Stimulated activated CD8-positive, alpha-beta memory T cell treated with anti-CD3 and anti-CD28 coated beads, Interleukin-15, amount 100 ng/mL, for 48 hours (primary cell): Measurements from ENCODE around the gene DNAH17.
A peak's percentile ranks its signal among the peaks of the same experiment; 100 is the strongest.

Source experiments
- DNase-seq, 2 donors: peaks; one replicate each; pipeline ENCODE4 v3.0.0-alpha.2; 2020; ENCODE audit warnings: low read depth in 2 of 2

The DNAH17 gene

DNA sequence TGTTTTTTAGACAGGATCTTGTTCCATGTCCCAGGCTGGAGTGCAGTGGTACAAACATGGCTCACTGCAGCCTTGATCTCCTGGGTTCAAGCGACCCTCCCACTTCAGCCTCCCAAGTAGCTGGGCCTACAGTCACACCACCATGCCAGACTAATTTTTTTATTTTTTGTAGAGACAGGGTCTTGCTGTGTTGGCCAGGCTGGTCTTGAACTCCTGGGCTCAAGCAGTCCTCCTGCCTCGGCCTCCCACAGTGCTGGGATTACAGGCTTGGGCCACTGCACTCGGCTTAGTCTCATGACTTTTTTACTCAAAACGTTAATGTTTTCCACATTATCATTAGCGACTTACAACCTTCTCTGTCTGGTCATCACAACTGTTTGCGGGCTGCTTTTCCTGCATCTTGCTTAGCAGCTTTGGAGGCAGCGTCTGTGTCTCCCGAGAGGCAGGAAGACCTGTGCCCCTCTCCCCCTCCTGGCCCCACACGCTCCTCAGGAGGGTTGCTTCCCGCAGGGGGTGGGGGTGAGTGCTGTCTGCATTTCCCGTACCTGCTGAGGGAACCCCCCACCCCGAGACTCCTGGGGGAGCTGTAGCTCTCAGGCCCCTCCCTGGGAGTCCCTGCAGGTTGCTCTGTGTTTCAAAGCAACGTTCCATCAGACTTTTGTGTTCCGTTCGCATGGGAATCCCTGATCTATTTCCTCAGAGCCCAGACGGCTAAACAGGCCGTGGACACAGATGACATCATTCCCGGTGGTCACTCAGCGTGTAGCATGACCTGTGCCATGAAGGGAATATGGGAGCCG, 146.1 kb downstream of the DNAH17 start:
- no peak for DNase-seq

DNA sequence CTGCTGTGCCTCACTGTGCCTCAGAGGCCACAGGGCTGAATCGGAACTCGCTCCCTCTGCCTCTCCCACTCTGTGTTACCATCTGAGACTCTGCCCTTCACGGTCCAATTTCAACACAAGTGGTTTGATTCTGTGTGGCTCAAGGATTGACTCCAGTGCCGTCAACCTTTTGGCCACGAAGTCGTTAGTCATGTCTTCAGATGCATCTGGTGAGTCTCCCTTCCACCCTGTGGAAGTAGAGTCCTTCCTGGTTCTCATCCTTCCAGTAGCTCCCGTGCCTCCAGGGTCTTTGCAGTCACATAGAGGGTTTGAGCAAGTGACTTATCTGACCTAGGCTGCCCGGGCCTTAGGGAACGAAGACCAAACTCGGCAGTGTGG, 147.6 kb downstream of the DNAH17 start:
- DNase-seq = no peak

DNA sequence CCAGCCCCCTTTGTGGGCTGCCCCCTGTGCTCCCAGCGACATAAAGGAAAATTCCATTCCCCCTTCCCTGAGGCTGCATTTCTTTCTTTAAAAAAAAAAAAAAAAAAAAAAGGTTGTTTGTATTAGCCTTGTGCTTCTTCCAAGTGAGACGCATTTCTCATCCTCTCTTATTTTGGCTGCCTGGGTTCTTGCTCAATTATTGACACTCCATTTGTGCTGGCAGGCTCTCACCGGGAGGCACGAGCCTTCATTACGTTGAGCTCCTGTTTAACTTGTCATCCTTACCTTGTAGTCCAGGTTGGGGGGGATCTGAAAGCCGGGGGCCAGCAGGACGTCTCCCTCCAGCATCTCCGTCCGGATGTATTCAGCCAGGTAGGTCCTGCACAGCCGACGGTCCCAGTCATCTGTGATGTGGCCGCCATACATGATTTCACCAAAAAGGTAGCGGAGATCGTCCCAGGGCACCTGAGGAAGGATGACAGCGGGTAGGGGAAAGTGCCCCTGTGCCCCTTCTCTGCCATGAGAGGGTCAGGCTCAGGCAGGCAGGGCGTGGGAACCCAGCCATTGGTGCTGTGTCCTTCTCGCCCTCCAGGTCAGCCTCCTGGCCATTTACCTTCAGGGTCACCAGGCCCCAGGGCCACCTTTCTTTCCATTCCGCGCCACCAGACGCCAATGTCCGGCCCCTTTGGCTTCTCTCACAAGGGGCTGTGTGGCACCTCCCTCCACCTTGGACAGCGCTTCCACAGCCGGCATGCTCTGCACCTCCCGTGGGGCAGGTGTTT, 148.2 kb downstream of the DNAH17 start:
- DNase-seq = no peak

DNA sequence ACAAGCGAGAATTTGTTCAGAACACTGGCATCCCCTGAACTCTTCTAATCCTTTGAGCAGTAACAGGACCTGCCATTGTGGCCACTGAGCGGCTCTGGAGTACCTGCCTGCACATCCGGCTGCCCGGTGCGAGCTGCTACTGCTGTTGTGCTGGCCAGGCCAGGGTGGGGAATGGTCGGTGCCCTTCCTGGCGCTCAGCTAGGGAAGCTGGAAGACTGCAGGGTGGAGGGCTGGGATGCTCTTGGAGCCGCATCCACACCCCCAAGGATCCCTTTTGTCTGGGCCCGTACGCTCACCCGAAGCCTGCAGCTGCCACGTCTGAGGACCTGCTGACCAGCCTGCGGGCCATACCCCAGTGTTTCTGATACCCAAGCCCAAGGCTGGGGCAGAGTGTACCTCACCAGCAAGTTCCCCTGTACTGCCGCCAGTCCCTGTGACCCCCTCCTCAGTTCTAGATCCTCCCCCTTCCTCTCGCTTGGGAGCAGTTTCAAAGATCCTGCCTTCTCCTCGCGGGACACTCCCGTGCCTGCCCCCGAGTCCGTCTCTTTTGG, 149.1 kb downstream of the DNAH17 start:
- DNase-seq = no peak

DNA sequence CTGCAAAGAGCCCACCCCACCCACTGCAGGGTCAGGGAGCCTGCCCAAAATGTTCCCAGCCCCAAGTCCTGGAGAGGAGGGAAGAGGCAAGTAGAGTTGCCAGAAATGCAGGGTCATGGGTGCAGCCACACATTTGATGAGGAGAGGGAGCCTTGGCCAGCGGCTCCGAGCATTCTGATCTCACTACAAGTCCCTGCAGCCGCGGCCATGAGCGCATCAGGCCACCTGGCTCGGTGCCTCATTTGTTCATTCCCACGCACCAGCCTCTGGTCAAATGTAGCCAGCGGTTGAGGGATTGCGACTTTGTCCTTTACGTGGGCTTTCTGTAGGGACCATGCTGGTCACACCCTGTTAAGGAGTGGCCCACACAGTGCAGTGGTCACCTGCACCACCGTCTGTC, 150.1 kb downstream of the DNAH17 start:
- DNase-seq = no peak

DNA sequence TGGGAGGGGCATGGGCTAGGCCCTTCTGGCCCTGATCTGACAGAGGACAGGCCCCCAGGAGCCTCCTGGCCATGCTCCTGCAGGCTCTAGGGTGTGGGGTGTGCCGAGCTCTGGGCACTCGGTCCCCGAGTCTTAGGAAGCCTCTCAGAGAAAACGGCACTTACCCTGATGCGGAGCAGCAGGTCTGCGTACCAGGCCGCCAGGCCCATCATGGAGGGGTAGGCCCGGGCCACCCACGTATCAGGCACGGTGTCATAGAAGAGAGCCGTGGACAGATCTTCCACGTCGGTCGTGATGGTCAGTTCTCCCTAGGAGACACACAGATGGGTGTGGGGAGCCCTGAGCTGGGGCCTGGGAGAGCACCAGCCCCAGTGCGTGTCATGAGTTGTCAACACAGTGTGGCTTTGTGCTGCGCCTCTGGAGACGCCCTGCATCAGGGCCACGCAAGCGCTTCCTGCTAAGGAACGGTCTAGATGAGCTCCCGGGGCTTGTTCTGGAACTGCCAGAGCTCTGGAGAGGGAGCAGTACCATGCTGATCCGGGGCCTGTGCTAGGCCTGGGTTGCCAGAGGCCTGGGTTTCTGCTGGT, 150.8 kb downstream of the DNAH17 start:
- DNase-seq = no peak

DNA sequence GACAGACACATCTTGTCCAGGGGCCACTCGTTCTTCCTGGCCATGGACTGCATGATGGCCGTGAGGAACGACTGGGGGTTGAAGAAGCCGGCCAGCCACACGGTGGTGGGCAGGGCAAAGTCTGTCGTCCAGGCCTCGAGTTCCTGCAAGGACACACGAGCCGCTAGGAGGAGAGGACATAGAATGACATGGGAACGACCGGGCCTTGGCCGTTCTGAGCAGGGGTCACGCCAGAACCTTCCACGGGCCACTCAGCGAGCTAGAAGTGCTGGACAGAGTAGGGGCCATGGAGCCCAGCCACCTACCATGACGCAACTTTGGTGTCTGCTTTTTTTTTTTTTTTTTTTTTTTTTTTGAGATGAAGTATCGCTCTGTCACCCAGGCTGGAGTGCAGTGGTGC, 151.8 kb downstream of the DNAH17 start:
- DNase-seq = no peak

DNA sequence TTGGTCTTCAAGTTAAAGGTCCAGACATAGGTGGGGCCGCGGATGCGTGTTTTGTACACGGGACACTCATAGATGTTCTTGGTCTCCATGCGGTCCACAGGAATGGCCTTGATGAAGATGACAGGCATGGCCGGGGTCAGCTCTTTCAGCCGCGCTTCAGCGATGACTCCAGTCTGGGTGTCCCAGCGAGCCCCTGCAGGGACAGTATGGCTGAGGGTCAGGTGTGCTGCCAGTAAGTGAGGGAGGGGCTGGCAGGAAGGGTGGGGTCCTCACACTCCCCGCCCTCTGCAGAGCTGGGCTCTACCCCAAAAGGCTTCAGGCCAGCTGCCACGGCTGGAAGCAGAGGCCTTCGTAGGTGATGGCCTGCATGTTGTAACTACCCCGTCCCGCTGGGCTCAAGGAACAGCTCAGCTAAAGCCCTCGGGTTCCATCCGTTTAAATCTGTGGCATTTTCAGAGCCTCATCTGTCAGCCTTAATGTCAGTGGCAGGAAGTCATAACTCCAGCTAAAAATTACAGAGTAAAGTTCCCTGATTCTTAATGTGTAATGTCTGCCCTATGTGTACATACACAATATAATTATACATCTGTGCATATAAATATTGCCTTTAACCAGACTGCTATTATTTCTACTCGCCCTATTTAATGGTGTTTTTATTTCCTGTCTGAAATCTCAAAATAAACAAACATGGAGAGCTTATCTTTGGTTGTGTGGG, 153.1 kb downstream of the DNAH17 start:
- no peak for DNase-seq

DNA sequence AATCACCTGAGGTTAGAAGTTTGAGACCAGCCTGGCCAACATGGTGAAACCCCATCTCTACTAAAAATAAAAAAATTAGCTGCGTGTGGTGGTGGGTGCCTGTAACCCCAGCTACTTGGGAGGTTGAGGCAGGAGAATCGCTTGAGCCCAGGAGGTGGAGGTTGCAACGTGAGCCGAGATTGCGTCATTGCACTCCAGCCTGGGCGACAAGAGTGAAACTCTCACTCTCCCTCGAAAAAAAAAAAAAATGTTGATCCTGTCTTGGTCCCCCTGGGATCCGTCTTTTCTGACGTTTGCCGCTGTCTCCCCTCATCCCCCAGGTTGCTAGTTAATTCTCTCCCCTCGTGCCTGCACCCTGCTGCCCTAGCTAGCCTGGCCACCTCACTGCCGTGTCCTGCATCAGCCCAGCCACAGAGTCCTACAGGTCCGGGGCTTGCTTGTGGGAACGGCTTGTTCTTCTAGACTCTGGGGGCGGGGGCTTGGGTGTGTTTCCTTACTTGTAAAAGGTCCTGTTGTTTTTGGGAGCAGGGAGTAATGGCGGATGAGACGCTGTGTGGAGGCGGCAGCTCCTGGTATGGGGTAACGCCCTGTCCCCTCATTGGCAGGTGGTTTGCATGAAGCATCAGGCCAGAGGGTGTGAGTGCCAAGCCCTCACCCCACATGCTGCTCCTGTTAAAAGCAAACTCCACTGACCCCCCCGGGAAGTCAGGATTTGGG, 154.2 kb downstream of the DNAH17 start:
- no peak for DNase-seq

DNA sequence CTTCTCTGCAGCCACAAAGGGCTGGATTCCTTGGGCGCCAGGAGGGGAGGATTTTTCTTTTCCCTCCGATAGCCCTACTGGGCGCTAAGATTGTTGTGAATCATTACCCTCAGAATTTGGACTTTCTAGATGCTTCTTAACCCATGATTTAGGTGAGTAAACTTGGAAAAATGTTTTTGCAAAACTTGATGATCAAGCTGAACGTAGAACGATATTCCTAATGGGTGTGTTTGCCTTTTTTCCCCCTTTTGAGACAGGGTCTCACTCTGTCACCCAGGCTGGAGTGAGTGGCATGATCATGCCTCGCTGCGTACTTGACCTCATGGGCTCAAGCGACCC, 155.0 kb downstream of the DNAH17 start:
- DNase-seq = no peak

DNA sequence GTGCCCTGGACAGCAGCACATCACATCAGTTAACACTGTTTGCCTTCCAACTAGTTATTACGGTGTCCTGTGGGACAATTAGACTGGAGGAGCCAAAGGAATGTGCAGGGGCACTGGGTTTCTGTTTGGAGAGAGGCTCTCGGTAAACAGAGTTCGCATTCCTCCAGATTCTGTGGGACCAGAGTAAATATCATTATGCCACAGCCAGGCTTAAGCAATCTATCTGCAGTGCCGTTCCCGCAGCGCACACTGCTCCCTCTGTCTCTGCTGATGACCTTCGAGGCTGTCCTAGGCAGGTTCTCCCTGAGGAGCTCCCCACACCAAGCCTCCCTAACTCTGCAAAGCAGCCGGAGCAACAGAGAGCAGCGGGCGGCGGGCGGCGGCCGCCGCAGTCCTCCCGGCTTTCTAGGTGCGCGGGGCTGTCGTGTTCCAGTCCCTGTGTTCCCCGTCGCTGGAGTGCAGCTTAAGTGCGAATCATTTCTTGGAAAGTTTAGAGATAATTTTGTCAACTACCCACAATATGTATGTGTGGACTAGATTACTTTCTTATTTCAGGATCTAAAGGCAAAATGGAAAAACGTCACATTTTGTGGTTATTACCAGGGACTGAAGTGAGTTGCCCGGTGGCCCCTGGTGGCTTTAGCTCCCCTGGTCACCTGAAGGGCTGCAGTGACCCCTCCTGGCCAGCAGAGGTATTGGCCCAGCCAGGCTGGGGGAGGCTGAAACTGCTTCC, 155.5 kb downstream of the DNAH17 start:
- DNase-seq = peak; percentile 50 to 56

DNA sequence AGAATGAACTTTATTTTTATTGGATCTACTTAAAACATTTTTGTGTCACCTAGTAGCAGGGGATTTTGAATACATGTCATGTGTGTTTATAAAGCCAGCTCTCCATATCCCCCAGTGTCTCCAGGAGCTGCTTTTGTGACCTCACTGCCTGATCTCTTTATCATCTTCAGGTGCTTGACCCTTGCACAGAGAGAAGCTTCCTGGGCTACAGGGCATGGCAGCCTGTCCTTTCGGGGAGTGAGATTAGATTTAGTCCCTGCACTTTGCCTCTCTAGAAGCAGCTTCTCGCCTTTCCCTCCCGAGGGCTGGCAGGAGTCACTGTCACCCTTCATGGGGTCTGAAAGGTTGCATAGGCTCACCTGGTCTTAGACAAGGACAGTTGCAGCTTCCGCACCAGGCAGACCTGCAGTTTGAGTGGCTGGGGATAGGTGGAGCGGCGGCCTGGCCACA, 156.1 kb downstream of the DNAH17 start:
- DNase-seq = no peak

DNA sequence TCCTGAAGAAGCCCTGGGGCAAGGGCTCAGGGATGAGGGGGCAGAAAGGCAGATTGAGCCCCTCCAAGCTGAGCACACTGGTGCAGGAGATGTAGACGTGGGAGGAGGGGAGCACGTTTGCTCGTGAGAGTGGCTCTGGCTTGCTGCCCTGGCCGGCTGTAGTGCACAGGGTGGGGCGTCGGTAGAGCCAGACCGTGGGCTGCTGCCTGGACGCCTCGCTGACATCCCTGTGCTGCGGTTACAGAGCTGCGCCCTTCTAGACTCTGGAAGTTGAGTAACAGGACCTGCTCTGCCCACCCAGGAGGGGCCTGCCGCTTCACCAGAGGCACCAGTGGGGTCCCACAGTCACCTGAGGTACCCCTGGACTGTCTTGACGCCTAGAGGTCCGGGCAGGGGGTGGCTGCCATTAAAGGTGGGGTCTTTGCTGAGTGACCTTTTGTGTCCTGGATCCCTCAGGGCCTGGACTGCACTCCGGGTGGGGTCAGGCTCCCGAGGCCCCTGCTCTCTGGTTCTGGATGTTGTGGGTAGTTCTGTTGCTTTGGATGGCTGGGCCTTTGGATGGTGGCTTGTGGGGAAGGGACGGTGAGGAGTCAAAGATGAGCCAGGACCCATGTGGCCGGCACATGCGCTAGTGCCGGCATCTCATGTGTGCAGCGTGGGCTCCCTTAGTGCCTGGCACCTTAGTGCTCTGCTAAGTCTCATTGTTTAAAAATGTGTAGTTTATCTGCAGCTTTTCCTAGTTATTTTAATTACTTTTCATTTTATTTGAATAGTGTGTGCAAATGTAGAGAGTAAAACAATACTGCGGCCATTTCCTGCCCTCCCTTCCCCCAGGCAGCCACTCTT, 157.0 kb downstream of the DNAH17 start:
- no peak for DNase-seq

DNA sequence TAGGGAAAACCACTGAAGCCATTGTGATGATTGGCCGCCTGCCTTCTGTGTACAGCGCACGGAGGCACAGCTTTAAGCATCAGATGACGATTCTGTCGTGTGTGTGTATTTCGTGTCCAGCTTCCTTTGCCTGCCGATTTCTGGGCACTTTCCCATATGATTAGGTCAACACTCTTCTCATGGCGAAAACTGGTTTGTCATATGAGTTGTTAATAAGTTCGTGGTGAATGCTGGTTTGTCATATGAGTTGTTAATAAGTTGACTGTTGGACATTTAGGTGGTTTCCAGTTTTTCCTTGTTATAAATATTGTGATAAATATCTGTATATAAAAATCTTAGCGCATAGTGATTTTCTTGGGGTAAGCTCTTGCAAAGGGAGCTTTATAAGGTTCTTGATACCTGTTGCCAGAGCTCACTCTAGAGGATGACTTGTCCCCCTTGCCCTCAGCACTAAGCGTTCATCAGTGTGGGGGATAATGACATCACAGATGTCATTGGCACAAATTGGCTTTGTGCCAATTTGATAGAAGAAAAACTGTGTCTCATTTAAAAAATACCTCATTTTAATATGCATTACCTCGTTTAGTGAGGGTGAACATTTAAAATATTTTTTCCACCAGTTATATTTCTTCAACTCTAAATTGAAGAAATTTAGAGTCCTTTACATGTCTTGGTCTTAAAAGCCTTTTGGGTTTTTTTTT, 158.7 kb downstream of the DNAH17 start:
- DNase-seq = no peak

DNA sequence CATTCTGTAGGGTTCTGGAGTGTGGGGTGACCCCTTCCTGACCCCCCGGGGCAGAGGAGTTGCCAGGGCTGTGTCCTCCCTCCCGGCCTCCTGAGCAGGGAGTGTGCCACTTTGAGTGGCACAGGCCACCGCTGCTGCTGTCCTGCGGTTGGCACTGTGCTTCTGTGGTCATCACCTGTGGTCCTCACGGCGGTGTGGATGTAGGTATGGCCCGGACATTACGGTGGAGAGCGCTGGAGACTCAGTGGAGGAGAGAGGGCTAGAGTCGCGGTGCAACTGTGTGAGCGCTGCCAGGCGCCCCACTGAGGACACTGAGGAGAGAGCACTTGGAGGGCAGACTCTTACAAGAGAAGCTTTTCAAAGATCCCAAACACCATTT, 159.7 kb downstream of the DNAH17 start:
- no peak for DNase-seq

DNA sequence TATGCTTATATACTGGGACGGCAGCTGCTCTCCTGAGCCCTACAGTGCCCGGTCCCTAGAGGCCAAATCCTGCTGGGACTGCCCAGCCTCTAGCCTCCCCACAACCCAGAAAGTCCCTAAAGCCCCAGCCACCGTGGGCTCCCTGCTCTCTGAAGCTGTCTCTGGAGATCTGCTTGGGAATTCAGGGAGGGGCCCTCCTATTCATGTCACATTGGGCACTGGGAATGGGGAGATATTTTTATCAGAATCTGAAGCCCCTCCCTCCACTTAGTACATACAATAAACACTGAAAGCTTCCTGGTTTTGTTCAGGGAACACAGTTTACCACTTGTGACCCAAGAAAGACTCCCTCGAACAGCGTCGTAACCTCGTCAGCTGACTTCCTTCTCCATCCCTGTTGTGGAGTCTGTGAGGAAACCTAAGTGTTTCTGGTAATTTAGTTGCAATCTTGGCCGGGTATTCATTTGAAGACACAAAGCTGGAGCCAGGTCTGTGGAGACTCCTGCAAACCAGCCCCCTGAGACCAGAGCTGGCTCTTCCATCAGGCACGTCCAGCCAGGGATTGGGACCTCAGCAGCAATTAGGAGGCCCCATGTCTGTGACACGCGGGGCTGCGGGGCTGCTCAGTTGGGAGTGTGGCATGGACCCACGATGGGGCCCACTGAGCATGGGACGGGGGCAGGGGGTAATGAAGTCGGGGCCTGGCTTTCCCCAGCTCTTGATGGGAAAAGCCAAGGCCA, 160.2 kb downstream of the DNAH17 start:
- DNase-seq = no peak

DNA sequence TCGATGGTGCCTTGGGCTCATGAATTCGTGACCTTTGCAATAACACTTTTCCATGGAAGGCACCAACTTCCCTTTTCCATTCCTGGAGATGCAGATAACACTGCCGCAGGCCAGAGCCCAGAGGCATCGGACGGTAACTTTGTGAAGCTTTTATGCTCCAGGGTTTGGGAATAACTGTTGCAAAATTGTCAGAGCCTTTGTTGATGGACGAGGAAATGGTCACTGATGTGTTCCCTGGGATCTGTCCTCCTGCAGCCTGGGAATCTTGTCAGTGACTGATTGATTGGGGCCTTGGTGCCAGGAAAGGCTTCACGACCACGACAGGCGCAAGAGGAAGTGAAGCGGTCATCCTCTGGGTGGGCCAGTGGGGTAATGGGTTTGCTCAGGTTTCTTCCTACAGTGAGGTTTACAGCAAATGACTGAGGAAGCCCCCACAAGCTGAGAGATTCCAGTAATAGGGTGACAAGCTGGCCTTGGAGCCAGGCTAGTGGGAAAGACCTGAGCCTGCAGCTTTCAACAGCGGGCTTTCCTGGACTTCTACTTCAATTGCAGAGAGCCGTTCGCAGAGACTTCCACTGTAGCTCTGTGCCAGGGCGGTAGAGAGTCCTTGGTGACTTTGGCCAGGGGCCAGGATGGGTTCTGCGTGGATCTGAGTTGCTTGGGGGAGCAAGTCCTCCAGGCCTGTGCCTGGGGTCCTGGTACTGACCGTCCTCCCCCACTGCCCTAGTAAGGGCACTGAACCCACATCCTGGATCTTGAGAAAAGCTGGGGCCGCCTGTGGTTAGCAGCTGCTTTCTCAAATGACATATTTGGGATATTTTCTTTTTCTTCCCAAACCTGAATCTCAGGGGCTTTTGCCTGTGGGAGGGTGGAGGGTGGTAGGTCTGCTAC, 161.1 kb downstream of the DNAH17 start:
- no peak for DNase-seq
